HFFc6 (cell line): ENCODE data around the gene GALNT17. TPM values are rescaled to one million over a fixed set of nuclear protein-coding genes. Genes with fewer than 3 reads are reported as not detected.

Experiments
- DNase-seq: peaks from one replicate; pipeline ENCODE4 v3.0.0-alpha.2; 2018
- H3K27ac Mint-ChIP-seq: 2 replicates; pipeline ENCODE4 v1.8.0; 2020; ENCODE audit warnings: mild to moderate bottlenecking, mixed read lengths
- H3K27me3 Mint-ChIP-seq: 2 replicates; pipeline ENCODE4 v1.8.0; 2021; ENCODE audit warnings: mild to moderate bottlenecking, moderate library complexity, mixed read lengths; ENCODE audit not compliant: insufficient read depth
- H3K36me3 Mint-ChIP-seq: 2 replicates; pipeline ENCODE4 v1.8.0; 2021; ENCODE audit warnings: low read depth, mixed read lengths
- H3K4me1 Mint-ChIP-seq: 2 replicates; pipeline ENCODE4 v1.8.0; 2020; ENCODE audit warnings: low read depth, mixed read lengths
- H3K4me3 Mint-ChIP-seq: 2 replicates; pipeline ENCODE4 v1.8.0; 2020; ENCODE audit warnings: mild to moderate bottlenecking, moderate library complexity, mixed read lengths
- H3K9me3 Mint-ChIP-seq: 2 replicates; pipeline ENCODE4 v1.8.0; 2020; ENCODE audit warnings: mild to moderate bottlenecking, mixed read lengths
- CTCF ChIP-seq: fragments of 200-600 bp; sonication (generic); IDR thresholded peaks from 2 replicates; pipeline ENCODE4 v1.5.0; 2021; ENCODE audit warnings: antibody characterized with exemption, mild to moderate bottlenecking
- total RNA-seq, 6 experiments: library from RNA; stranded (reverse); fragmentation: NEBNext Ultra II Directional; extraction: Animal tissue kit (Norgen Biotek cat#: 25700); gene quantifications; 2 replicates in 1 of 6; 3 replicates in 5 of 6; pipeline ENCODE4 v1.2.3, GENCODE V29; 2021

GALNT17 gene
- total RNA-seq, 6 experiments from 2014 or later = not detected

GRCh38 chr7:71541707-71542353 is 409.9 kb downstream of the GALNT17 start:
- TF ChIP-seq CTCF = no peak
- no peak for DNase-seq
- H3K27ac Mint-ChIP-seq = no peak overlapping the region
- no peaks in the 10 kb centered on the region for H3K27me3 Mint-ChIP-seq
- H3K4me1 Mint-ChIP-seq = no peaks in the 10 kb centered on the region
- no peak overlapping the region for H3K4me3 Mint-ChIP-seq
- 0 out of 2 replicates have a peak, but pooled peaks cover 6% of the 10 kb centered on the region for H3K36me3 Mint-ChIP-seq
- H3K9me3 Mint-ChIP-seq = peaks cover 25% of the 10 kb centered on the region

- DNase-seq = no peak
- no peak overlapping the region for H3K27ac Mint-ChIP-seq
- peaks cover 19% of the 10 kb centered on the region for H3K9me3 Mint-ChIP-seq
- TF ChIP-seq CTCF = no peak
- H3K4me3 Mint-ChIP-seq = no peak overlapping the region
- H3K36me3 Mint-ChIP-seq = 0 out of 2 replicates have a peak, but pooled peaks cover 6% of the 10 kb centered on the region
- H3K27me3 Mint-ChIP-seq = no peaks in the 10 kb centered on the region
- H3K4me1 Mint-ChIP-seq = no peaks in the 10 kb centered on the region
Measured at GRCh38 chr7:71543396-71543795, 411.5 kb downstream of the GALNT17 start.

- no peaks in the 10 kb centered on the region for H3K27me3 Mint-ChIP-seq
- no peak overlapping the region for H3K27ac Mint-ChIP-seq
- DNase-seq = no peak
- no peak for TF ChIP-seq CTCF
- H3K4me1 Mint-ChIP-seq = no peaks in the 10 kb centered on the region
- no peak overlapping the region for H3K4me3 Mint-ChIP-seq
- 0 out of 2 replicates have a peak, but pooled peaks cover 6% of the 10 kb centered on the region for H3K36me3 Mint-ChIP-seq
- H3K9me3 Mint-ChIP-seq = peaks cover 24% of the 10 kb centered on the region
Measured at GRCh38 chr7:71544816-71545215, 412.9 kb downstream of the GALNT17 start.

- H3K36me3 Mint-ChIP-seq = no peaks in the 10 kb centered on the region
- no peaks in the 10 kb centered on the region for H3K4me1 Mint-ChIP-seq
- DNase-seq = no peak
- peaks cover 2% of the 10 kb centered on the region; the same call in 1 of the 2 replicates for H3K27me3 Mint-ChIP-seq
- peaks cover 23% of the 10 kb centered on the region for H3K9me3 Mint-ChIP-seq
- H3K27ac Mint-ChIP-seq = no peak overlapping the region
- H3K4me3 Mint-ChIP-seq = no peak overlapping the region
- no peak for TF ChIP-seq CTCF
Measured at GRCh38 chr7:71547426-71547825, 415.5 kb downstream of the GALNT17 start.

- Mint-ChIP-seq H3K4me3 (no peak overlapping the region), H3K36me3 (no peaks in the 10 kb centered on the region), H3K4me1 (no peaks in the 10 kb centered on the region), H3K9me3 (peaks cover 29% of the 10 kb centered on the region), H3K27me3 (peaks cover 2% of the 10 kb centered on the region; the same call in 1 of the 2 replicates), H3K27ac (no peak overlapping the region)
- DNase-seq = no peak
- no peak for TF ChIP-seq CTCF
Measured at GRCh38 chr7:71548746-71549145, 416.8 kb downstream of the GALNT17 start.
